Activated CD8-positive, alpha-beta T cell treated with anti-CD3 and anti-CD28 coated beads for 36 hours (primary cell): ENCODE measurements around the gene TMEM178B. TPM values are rescaled to one million over a fixed set of nuclear protein-coding genes. Genes with fewer than 3 reads are reported as not detected.

Experiments used
- ATAC-seq: fragments of 200-7000 bp; cut with Tn5 transposase; one replicate; pipeline ENCODE4 v1.10.0; 2021; ENCODE audit warnings: mild to moderate bottlenecking, moderate library complexity
- CTCF ChIA-PET: fragments of 350-600 bp; sonication (Branson Sonifier 250); formaldehyde crosslinking; loops from one replicate; lab custom pipeline; 2021; ENCODE audit warnings: antibody characterized with exemption; lab: Charles Lee
- POLR2A ChIA-PET: fragments of 350-600 bp; sonication (Branson Sonifier 250); formaldehyde crosslinking; loops from one replicate; lab custom pipeline; 2021; ENCODE audit warnings: antibody characterized with exemption; lab: Charles Lee
- DNase-seq: peaks from one replicate; pipeline ENCODE4 v3.0.0-alpha.2; 2020
- H3K27ac Mint-ChIP-seq: one replicate; pipeline ENCODE4 v1.8.0; 2021; ENCODE audit warnings: mild to moderate bottlenecking, mixed read lengths
- H3K27me3 Mint-ChIP-seq: one replicate; pipeline ENCODE4 v1.8.0; 2021; ENCODE audit warnings: mixed read lengths
- H3K36me3 Mint-ChIP-seq: one replicate; pipeline ENCODE4 v1.8.0; 2021; ENCODE audit warnings: low read depth, mixed read lengths
- H3K4me1 Mint-ChIP-seq: one replicate; pipeline ENCODE4 v1.8.0; 2021; ENCODE audit warnings: low read depth, mixed read lengths
- H3K4me3 Mint-ChIP-seq: one replicate; pipeline ENCODE4 v1.8.0; 2021; ENCODE audit warnings: mild to moderate bottlenecking, moderate library complexity, mixed read lengths
- H3K9me3 Mint-ChIP-seq: one replicate; pipeline ENCODE4 v1.8.0; 2021; ENCODE audit warnings: mixed read lengths
- intact Hi-C: fragments of 100-400 bp; cut with micrococcal nuclease; formaldehyde crosslinking; loops from one replicate; pipeline ENCODE4 v1.10.0; 2022
- total RNA-seq, 2 experiments: library from RNA; stranded (reverse); gene quantifications; one replicate each; pipeline ENCODE4 v1.2.3, GENCODE V29; 2021
- TF ChIP-seq, protein P1 (sequence below): fragments of 200-600 bp; IDR thresholded peaks from one replicate; pipeline ENCODE4 v1.8.0; 2022; ENCODE audit warnings: antibody characterized with exemption, mild to moderate bottlenecking

TMEM178B gene
- total RNA-seq, 2 experiments from 2014 or later: 0.34 to 1.1 TPM

- Mint-ChIP-seq H3K9me3 (no peaks in the 10 kb centered on the region), H3K36me3 (no peaks in the 10 kb centered on the region), H3K27ac (no peak overlapping the region), H3K4me1 (no peaks in the 10 kb centered on the region), H3K4me3 (no peak overlapping the region), H3K27me3 (no peaks in the 10 kb centered on the region)
- POLR2A ChIA-PET: no interaction called here
- ATAC-seq (no peak), DNase-seq (no peak)
- TF ChIP-seq, protein P1, sequence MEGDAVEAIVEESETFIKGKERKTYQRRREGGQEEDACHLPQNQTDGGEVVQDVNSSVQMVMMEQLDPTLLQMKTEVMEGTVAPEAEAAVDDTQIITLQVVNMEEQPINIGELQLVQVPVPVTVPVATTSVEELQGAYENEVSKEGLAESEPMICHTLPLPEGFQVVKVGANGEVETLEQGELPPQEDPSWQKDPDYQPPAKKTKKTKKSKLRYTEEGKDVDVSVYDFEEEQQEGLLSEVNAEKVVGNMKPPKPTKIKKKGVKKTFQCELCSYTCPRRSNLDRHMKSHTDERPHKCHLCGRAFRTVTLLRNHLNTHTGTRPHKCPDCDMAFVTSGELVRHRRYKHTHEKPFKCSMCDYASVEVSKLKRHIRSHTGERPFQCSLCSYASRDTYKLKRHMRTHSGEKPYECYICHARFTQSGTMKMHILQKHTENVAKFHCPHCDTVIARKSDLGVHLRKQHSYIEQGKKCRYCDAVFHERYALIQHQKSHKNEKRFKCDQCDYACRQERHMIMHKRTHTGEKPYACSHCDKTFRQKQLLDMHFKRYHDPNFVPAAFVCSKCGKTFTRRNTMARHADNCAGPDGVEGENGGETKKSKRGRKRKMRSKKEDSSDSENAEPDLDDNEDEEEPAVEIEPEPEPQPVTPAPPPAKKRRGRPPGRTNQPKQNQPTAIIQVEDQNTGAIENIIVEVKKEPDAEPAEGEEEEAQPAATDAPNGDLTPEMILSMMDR: no peak
- CTCF ChIA-PET: no interaction called here
- intact Hi-C loops: no loop called here
These were observed 82.5 kb downstream of the TMEM178B start for GRCh38 chr7:141156407-141156806.

- TF ChIP-seq, protein P1: no peak
- H3K4me3 Mint-ChIP-seq: no peak overlapping the region
- ChIA-PET CTCF (no interaction called here), POLR2A (no interaction called here)
- intact Hi-C loops: no loop called here
- ATAC-seq (no peak), DNase-seq (no peak)
- H3K27me3 Mint-ChIP-seq: no peaks in the 10 kb centered on the region
- no peaks in the 10 kb centered on the region for H3K9me3 Mint-ChIP-seq
- no peaks in the 10 kb centered on the region for H3K4me1 Mint-ChIP-seq
- no peaks in the 10 kb centered on the region for H3K36me3 Mint-ChIP-seq
- H3K27ac Mint-ChIP-seq: no peak overlapping the region
These were observed 83.4 kb downstream of the TMEM178B start for GRCh38 chr7:141157138-141157765.

GRCh38 chr7:141158561-141158960, 84.7 kb downstream of the TMEM178B start:
- TF ChIP-seq, protein P1: no peak
- no peak for ATAC-seq

DNA sequence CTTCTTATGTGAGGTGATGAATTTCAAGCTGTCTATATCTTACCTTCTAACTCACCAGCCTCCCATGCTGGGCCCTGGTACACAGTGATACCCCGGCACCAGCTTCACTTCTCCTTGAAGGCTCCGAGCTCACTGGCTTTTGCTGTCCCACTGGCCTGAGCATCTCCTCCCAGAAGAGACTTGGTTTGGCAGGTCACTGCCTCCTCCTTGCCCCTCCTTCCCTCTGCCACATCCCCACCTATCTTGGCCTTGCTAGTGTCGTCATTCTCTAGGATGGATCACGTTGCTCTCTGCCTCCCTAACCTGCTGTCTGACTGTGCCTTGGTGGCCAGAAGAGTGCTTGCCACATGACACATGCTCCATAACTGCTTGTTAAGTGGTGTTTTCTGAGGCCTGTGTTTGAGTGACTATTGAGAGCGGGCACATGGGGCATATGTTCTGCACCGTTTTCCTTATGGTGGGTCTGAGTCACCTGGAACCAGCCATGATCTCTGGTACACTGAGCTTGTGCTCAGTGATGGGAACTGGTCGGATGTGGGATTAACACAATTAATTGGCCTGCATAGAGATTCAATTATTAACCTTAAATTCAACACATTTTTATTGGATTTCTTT, 86.5 kb downstream of the TMEM178B start:
- Mint-ChIP-seq H3K9me3 (no peaks in the 10 kb centered on the region), H3K4me1 (no peaks in the 10 kb centered on the region), H3K36me3 (no peaks in the 10 kb centered on the region), H3K27ac (no peak overlapping the region), H3K27me3 (no peaks in the 10 kb centered on the region), H3K4me3 (no peak overlapping the region)
- TF ChIP-seq, protein P1: no peak
- ChIA-PET POLR2A (no interaction called here), CTCF (no interaction called here)
- ATAC-seq (no peak), DNase-seq (no peak)
- intact Hi-C loops: no loop called here

More at GRCh38 chr7:141158561-141158960, 84.7 kb downstream of the TMEM178B start:
- H3K36me3 Mint-ChIP-seq: no peaks in the 10 kb centered on the region
- H3K9me3 Mint-ChIP-seq: no peaks in the 10 kb centered on the region
- H3K4me1 Mint-ChIP-seq: no peaks in the 10 kb centered on the region
- CTCF ChIA-PET: no interaction called here
- H3K27me3 Mint-ChIP-seq: no peaks in the 10 kb centered on the region
- H3K4me3 Mint-ChIP-seq: no peak overlapping the region
- intact Hi-C loops: no loop called here
- POLR2A ChIA-PET: no interaction called here
- no peak for DNase-seq
- H3K27ac Mint-ChIP-seq: no peak overlapping the region
